ENCODE measurements around the gene TMEM82.

The TMEM82 gene

GRCh38 chr1:15755021-15755645, 12.8 kb downstream of the TMEM82 start:
- no peak for TF ChIP-seq CTCF (IDR thresholded peaks at IDR 0.05; ENCODE audit: low read depth, low read length)
- no peak overlapping the region for H3K4me3 ChIP-seq (replicated peaks in 1 of 2; ENCODE audit: low read depth in 2 of 2, low read length in 2 of 2)
- DNase-seq (ENCODE audit: low read depth in 2 of 2): no peak

GRCh38 chr1:15755646-15756040, 13.3 kb downstream of the TMEM82 start:
- no peak overlapping the region for H3K4me3 ChIP-seq (replicated peaks in 1 of 2; ENCODE audit: low read depth in 2 of 2, low read length in 2 of 2)
- no peak for TF ChIP-seq CTCF (IDR thresholded peaks at IDR 0.05; ENCODE audit: low read depth, low read length)
- no peak for DNase-seq (ENCODE audit: low read depth in 2 of 2)

GRCh38 chr1:15756143-15757015, 14.1 kb downstream of the TMEM82 start:
- TF ChIP-seq CTCF (IDR thresholded peaks at IDR 0.05; ENCODE audit: low read depth, low read length): no peak
- no peak for DNase-seq (ENCODE audit: low read depth in 2 of 2)
- H3K4me3 ChIP-seq (replicated peaks in 1 of 2; ENCODE audit: low read depth in 2 of 2, low read length in 2 of 2): no peak overlapping the region

- no peak for TF ChIP-seq CTCF (IDR thresholded peaks at IDR 0.05; ENCODE audit: low read depth, low read length)
- H3K4me3 ChIP-seq (replicated peaks in 1 of 2; ENCODE audit: low read depth in 2 of 2, low read length in 2 of 2): no peak overlapping the region
- DNase-seq (ENCODE audit: low read depth in 2 of 2): no peak
These were observed 14.8 kb downstream of the TMEM82 start for GRCh38 chr1:15757016-15757543.

GRCh38 chr1:15757575-15758342, 15.5 kb downstream of the TMEM82 start:
- no peak for TF ChIP-seq CTCF (IDR thresholded peaks at IDR 0.05; ENCODE audit: low read depth, low read length)
- DNase-seq (ENCODE audit: low read depth in 2 of 2): peak; percentile 33 to 41
- peak overlapping the region; percentile 75 to 88 for H3K4me3 ChIP-seq (replicated peaks in 1 of 2; ENCODE audit: low read depth in 2 of 2, low read length in 2 of 2)

- peak within 1 kb of the TSS; percentile 75 to 88 for H3K4me3 ChIP-seq (replicated peaks in 1 of 2; ENCODE audit: low read depth in 2 of 2, low read length in 2 of 2)
- TF ChIP-seq CTCF (IDR thresholded peaks at IDR 0.05; ENCODE audit: low read depth, low read length): no peak
These were observed 16.1 kb downstream of the TMEM82 start, which contains the start of gene FBLIM1 for GRCh38 chr1:15758343-15758931. FBLIM1 (plus strand) TSS chr1:15758795; CDS start chr1:15764984, 6,189 bp downstream.

More at GRCh38 chr1:15758343-15758931, 16.1 kb downstream of the TMEM82 start, which contains the start of gene FBLIM1:
- DNase-seq (ENCODE audit: low read depth in 2 of 2): peak in 1 of 2 donors; percentile 36

Measured in cardiac fibroblast (primary cell).